ENCODE results near the gene CCDC91. TPM values are rescaled to one million over a fixed set of nuclear protein-coding genes. Genes with fewer than 3 reads are reported as not detected.
"Not testable (repeated sequence)": the region's sequence is repeated elsewhere in the genome, so short reads cannot be mapped to it uniquely, and the experiment has no call there.

CCDC91 gene
- total RNA-seq, 1 donor from 2014 or later: 76.6 TPM

- H3K27me3 ChIP-seq: no peaks in the 10 kb centered on the region
- peak overlapping the region; percentile 84 to 85 for H3K4me3 ChIP-seq
- intact Hi-C loops (cut with DNase I): no loop called here
- no peaks in the 10 kb centered on the region for H3K36me3 ChIP-seq
- peaks cover 18% of the 10 kb centered on the region for H3K4me1 ChIP-seq
- peak overlapping the region; percentile 98 for H3K27ac ChIP-seq
- no peaks in the 10 kb centered on the region for H3K9me3 ChIP-seq
- TF ChIP-seq POLR2AphosphoS5 (IDR thresholded peaks at IDR 0.05; ENCODE audit: insufficient read depth in 1 of 2, low read depth in 1 of 2) (no peak), POLR2A (IDR thresholded peaks at IDR 0.05) (no peak)
- TF ChIP-seq, protein P1, sequence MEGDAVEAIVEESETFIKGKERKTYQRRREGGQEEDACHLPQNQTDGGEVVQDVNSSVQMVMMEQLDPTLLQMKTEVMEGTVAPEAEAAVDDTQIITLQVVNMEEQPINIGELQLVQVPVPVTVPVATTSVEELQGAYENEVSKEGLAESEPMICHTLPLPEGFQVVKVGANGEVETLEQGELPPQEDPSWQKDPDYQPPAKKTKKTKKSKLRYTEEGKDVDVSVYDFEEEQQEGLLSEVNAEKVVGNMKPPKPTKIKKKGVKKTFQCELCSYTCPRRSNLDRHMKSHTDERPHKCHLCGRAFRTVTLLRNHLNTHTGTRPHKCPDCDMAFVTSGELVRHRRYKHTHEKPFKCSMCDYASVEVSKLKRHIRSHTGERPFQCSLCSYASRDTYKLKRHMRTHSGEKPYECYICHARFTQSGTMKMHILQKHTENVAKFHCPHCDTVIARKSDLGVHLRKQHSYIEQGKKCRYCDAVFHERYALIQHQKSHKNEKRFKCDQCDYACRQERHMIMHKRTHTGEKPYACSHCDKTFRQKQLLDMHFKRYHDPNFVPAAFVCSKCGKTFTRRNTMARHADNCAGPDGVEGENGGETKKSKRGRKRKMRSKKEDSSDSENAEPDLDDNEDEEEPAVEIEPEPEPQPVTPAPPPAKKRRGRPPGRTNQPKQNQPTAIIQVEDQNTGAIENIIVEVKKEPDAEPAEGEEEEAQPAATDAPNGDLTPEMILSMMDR (IDR thresholded peaks at IDR 0.05): no peak
- DNase-seq (ENCODE audit: extremely low spot score in 2 of 2): no peak
Measured at GRCh38 chr12:28189784-28190320, 404 bp upstream of the CCDC91 start.

DNA sequence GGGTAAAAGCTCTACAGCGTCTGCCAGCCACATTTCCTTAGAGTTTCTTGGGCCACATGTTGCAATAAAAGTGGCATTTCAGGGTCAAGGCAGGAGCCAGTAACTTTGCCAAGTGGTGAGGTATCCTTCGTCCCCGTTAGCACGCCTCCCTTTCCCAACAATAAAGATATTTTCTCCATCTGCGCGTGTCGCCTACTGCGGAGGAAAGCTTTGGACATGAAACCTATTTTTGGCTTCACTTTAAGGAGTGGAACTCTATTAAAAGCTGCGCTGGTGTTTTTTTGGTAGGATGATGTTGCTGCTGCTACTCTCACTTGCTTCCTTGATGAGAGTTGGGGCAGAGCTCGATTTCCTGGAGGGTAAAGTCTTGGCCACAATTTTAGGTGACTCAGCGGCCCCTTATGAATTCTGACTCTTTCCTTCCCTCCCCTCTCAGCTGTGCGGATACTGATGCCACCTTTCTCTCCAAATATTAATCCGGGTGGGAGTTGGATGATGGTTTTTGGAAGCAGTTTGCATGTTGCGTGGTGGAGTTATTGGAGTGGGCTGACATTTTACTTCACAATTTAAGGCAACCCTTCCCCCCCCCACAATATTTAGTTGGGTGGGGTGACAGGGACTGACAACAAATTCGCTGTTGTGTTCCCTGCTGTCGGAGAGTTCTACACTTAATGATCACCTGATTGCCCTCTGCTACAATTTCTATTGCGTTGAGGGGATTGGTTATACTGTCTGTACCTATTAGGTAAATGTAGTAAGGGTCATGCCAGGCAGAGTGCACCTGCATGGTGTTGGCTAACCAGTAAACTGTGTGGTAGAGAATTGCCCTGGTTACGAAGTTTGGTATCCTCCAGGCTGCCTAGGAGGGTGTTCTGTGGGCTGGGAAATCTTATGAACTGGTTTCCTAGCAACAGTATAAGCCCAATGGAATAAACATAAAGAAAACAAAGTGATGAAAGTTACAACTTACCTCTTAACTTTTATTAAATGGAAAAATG is 1.1 kb downstream of the CCDC91 start:
- Histone ChIP-seq H3K27me3 (no peaks in the 10 kb centered on the region), H3K36me3 (no peaks in the 10 kb centered on the region), H3K4me1 (peaks cover 18% of the 10 kb centered on the region), H3K9me3 (no peaks in the 10 kb centered on the region), H3K27ac (peak overlapping the region; percentile 98), H3K4me3 (peak overlapping the region; percentile 84 to 85)
- TF ChIP-seq, protein P1 (IDR thresholded peaks at IDR 0.05): peak in 1 of 3 experiments; percentile 19
- TF ChIP-seq POLR2AphosphoS5 (IDR thresholded peaks at IDR 0.05; ENCODE audit: insufficient read depth in 1 of 2, low read depth in 1 of 2) (peak in 1 of 2 donors; percentile 62), POLR2A (IDR thresholded peaks at IDR 0.05) (no peak)
- DNase-seq (ENCODE audit: extremely low spot score in 2 of 2): peak in 1 of 2 donors; percentile 94
- intact Hi-C loops (cut with DNase I): no loop called here

DNA sequence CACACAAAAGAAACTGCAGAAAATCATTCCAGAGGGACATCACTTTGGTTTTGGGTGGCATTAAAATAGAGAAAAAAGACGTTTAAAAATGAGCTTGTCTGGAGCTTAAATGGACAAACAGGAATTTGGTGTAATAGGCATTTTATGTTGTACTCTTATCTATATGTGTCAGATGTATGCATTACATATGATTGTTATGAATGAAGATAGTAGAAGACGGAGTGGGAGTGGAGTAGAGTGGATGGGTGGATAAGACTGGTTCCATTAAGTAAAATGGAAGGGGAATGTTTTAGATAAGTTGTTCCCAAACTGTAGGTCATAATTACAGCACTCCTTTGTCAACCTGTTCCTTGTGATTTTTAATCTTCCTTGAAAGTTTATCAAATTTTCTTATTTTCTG is 1.9 kb downstream of the CCDC91 start:
- intact Hi-C loops (cut with DNase I): no loop called here
- TF ChIP-seq, protein P1 (IDR thresholded peaks at IDR 0.05): no peak
- TF ChIP-seq POLR2AphosphoS5 (IDR thresholded peaks at IDR 0.05; ENCODE audit: insufficient read depth in 1 of 2, low read depth in 1 of 2) (no peak), POLR2A (IDR thresholded peaks at IDR 0.05) (no peak)

GRCh38 chr12:28194621-28195020 is 4.4 kb downstream of the CCDC91 start:
- peaks cover 17% of the 10 kb centered on the region for H3K4me1 ChIP-seq
- DNase-seq (ENCODE audit: extremely low spot score in 2 of 2); H3K36me3 ChIP-seq; H3K4me3 ChIP-seq; H3K27ac ChIP-seq; H3K27me3 ChIP-seq; H3K9me3 ChIP-seq; intact Hi-C loops (cut with DNase I): not testable (repeated sequence)

More for the DNA sequence above, 1.9 kb downstream of the CCDC91 start:
- Histone ChIP-seq H3K27me3 (no peaks in the 10 kb centered on the region), H3K27ac (no peak overlapping the region), H3K4me1 (peaks cover 18% of the 10 kb centered on the region), H3K36me3 (no peaks in the 10 kb centered on the region), H3K4me3 (no peak overlapping the region), H3K9me3 (no peaks in the 10 kb centered on the region)
- no peak for DNase-seq (ENCODE audit: extremely low spot score in 2 of 2)

DNA sequence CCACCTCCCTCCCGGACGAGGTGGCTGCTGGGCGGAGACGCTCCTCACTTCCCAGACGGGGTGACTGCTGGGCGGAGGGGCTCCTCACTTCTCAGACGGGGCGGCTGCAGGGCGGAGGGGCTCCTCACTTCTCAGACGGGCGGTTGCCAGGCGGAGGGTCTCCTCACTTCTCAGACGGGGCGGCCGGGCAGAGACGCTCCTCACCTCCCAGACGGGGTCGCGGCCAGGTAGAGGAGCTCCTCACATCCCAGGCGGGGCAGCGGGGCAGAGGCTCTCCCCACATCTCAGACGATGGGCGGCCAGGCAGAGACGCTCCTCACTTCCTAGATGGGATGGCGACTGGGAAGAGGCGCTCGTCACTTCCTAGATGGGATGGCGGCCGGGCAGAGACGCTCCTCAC is 10.9 kb downstream of the CCDC91 start:
- DNase-seq (ENCODE audit: extremely low spot score in 2 of 2); H3K27ac ChIP-seq; H3K9me3 ChIP-seq; H3K27me3 ChIP-seq; H3K4me1 ChIP-seq; intact Hi-C loops (cut with DNase I); H3K36me3 ChIP-seq; H3K4me3 ChIP-seq: not testable (repeated sequence)

All from vagina (tissue), 2 donors.